Neural crest cell (in vitro differentiated cells): ENCODE data around the gene RANBP17. TPM values are rescaled to one million over a fixed set of nuclear protein-coding genes. Genes with fewer than 3 reads are reported as not detected.
"Not testable (repeated sequence)": the region's sequence is repeated elsewhere in the genome, so short reads cannot be mapped to it uniquely, and the experiment has no call there.

Experiments used
- DNase-seq: peaks from one replicate; pipeline ENCODE4 v3.0.0; 2021; ENCODE audit warnings: low read depth, mixed read lengths, low spot score
- H3K27ac Mint-ChIP-seq: one replicate; pipeline ENCODE4 v1.8.0; 2021; ENCODE audit warnings: mild to moderate bottlenecking, mixed read lengths; ENCODE audit not compliant: unreplicated experiment
- H3K27me3 Mint-ChIP-seq: 2 replicates; pipeline ENCODE4 v1.8.0; 2021; ENCODE audit warnings: low read depth, mild to moderate bottlenecking, mixed read lengths
- H3K36me3 Mint-ChIP-seq: 2 replicates; pipeline ENCODE4 v1.8.0; 2021; ENCODE audit warnings: low read depth, mild to moderate bottlenecking, mixed read lengths
- H3K4me1 Mint-ChIP-seq: 2 replicates; pipeline ENCODE4 v1.8.0; 2021; ENCODE audit warnings: mixed read lengths
- H3K4me3 Mint-ChIP-seq: one replicate; pipeline ENCODE4 v1.8.0; 2021; ENCODE audit warnings: mild to moderate bottlenecking, mixed read lengths
- H3K9me3 Mint-ChIP-seq: 2 replicates; pipeline ENCODE4 v1.8.0; 2021; ENCODE audit warnings: mixed read lengths
- total RNA-seq: library from RNA; stranded (reverse); gene quantifications from 2 replicates; pipeline ENCODE4 v1.2.1, GENCODE V29; 2021
- TF ChIP-seq, protein P1 (sequence below): fragments of 200-600 bp; sonication (generic); conservative IDR thresholded peaks from 2 replicates; pipeline ENCODE4 v1.5.0; 2021; ENCODE audit warnings: antibody characterized with exemption, mild to moderate bottlenecking

Gene RANBP17
- total RNA-seq, 1 donor from 2014 or later: 26.9 TPM

DNA sequence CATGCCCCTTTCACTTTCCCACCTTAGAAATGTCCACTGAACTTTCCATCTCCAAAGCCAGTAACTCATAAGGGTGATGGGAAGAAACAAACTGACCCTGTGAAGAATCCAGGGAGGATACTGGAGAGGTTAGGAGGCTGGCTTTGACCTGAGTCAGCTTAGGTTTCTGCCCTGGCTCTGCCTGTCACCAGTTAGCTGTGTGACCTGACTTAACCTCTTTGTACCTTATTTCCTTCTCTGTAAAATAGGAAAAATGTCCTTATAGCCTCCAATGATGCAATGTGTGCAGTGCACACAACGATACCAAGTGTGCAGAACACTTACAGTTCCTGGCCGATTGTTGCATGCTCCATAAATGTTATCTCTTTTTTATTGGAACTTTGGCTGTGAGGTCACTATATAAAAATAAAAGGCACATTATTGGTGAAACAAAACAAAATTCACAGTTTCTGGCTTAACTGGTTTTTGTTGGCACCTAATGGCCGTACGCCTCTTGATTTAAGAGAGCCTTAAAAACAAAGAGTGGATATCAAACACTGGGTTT lies 40.5 kb upstream of the RANBP17 start:
- no peak overlapping the region for H3K4me3 Mint-ChIP-seq
- TF ChIP-seq, protein P1, sequence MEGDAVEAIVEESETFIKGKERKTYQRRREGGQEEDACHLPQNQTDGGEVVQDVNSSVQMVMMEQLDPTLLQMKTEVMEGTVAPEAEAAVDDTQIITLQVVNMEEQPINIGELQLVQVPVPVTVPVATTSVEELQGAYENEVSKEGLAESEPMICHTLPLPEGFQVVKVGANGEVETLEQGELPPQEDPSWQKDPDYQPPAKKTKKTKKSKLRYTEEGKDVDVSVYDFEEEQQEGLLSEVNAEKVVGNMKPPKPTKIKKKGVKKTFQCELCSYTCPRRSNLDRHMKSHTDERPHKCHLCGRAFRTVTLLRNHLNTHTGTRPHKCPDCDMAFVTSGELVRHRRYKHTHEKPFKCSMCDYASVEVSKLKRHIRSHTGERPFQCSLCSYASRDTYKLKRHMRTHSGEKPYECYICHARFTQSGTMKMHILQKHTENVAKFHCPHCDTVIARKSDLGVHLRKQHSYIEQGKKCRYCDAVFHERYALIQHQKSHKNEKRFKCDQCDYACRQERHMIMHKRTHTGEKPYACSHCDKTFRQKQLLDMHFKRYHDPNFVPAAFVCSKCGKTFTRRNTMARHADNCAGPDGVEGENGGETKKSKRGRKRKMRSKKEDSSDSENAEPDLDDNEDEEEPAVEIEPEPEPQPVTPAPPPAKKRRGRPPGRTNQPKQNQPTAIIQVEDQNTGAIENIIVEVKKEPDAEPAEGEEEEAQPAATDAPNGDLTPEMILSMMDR: no peak
- H3K27me3 Mint-ChIP-seq: peaks cover 2% of the 10 kb centered on the region
- no peaks in the 10 kb centered on the region for H3K4me1 Mint-ChIP-seq
- no peak overlapping the region for H3K27ac Mint-ChIP-seq
- DNase-seq: no peak
- peaks cover 7% of the 10 kb centered on the region for H3K9me3 Mint-ChIP-seq
- H3K36me3 Mint-ChIP-seq: peaks cover 3% of the 10 kb centered on the region

DNA sequence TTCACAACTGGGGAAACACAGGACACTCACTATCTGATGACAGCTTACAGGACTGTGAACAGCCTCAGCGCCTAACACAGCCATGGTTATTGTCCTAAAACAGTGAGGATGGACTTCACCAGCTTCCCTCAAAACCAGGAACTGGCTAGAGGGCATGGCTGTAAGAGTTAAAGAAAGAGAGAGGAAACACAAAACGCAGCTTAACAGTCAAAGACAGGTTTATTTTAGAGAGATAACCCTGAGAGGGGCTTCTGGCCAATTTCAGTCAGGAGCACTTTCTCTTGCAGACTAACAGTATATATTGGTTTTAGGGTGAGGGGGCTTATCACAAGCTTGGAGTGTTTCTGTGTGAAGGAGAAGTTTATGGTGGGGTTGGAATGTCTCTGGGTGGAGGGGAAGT lies 35.7 kb upstream of the RANBP17 start:
- DNase-seq: no peak
- Mint-ChIP-seq H3K9me3 (peaks cover 18% of the 10 kb centered on the region), H3K4me3 (no peak overlapping the region), H3K4me1 (no peaks in the 10 kb centered on the region), H3K36me3 (peaks cover 3% of the 10 kb centered on the region), H3K27me3 (no peaks in the 10 kb centered on the region), H3K27ac (no peak overlapping the region)
- TF ChIP-seq, protein P1: no peak

DNA sequence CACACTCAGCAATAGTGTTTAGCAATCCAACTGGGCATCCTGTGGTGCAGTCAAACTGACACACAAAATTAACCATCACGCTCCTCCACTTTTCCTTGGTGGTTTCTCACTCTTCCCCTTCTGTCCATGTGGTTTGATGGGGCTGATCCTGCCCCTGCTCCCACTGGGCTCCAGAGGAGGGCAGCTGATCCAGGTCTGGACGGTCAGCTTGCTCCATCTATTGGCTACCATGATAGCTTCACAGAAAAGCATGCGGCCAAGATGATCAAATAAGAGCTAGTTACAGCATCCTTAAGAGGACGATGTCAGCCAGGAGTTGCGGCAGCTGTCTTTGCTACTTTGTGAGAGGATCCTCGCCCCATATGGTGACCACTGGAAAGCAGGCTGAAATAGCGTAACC lies 29.6 kb upstream of the RANBP17 start:
- no peak overlapping the region for H3K27ac Mint-ChIP-seq
- H3K27me3 Mint-ChIP-seq: peaks cover 2% of the 10 kb centered on the region
- peaks cover 3% of the 10 kb centered on the region for H3K9me3 Mint-ChIP-seq
- H3K36me3 Mint-ChIP-seq: no peaks in the 10 kb centered on the region
- no peak for DNase-seq
- no peaks in the 10 kb centered on the region for H3K4me1 Mint-ChIP-seq
- no peak overlapping the region for H3K4me3 Mint-ChIP-seq
- TF ChIP-seq, protein P1: no peak

DNA sequence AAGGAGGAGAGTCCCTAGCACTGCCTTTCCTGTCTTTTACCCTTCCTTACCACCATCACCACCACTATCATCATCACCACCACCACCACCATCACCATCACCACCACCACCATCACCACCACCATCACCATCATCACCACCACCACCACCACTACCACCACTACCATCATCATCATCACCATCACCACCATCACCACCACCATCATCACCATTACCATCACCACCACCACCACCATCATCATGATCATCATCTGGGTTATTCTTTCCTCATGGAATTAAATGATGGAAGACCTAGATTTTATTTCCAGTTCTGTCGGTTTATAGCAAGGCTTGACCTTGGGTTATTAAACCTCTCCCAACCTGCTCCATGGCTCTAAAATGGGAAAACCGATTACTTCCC lies 27.8 kb upstream of the RANBP17 start:
- DNase-seq, H3K9me3 Mint-ChIP-seq, H3K27ac Mint-ChIP-seq, H3K4me1 Mint-ChIP-seq, H3K36me3 Mint-ChIP-seq, H3K4me3 Mint-ChIP-seq, H3K27me3 Mint-ChIP-seq: not testable (repeated sequence)

DNA sequence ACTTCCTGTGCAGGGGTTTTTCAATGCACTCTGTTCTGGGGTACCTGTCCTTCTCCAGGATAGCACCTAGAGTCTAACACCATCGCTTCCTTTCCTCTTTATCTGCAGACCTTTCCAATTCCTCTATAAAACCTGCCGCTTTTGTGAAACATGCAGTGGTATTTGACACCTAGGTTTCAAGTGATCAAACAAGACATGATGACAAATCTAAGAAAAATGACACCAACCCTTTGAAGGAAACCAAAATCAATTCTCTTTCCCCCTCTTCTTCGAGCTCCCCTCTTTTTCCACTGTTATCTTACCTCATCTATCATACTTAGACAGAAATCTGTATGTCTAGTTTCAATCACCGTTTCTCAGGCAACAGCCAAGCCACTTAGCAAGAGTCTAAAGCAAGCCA lies 25.6 kb upstream of the RANBP17 start:
- peaks cover 2% of the 10 kb centered on the region for H3K27me3 Mint-ChIP-seq
- no peaks in the 10 kb centered on the region for H3K36me3 Mint-ChIP-seq
- no peak overlapping the region for H3K4me3 Mint-ChIP-seq
- H3K4me1 Mint-ChIP-seq: no peaks in the 10 kb centered on the region
- TF ChIP-seq, protein P1: no peak
- DNase-seq: no peak
- H3K27ac Mint-ChIP-seq: no peak overlapping the region
- no peaks in the 10 kb centered on the region for H3K9me3 Mint-ChIP-seq

DNA sequence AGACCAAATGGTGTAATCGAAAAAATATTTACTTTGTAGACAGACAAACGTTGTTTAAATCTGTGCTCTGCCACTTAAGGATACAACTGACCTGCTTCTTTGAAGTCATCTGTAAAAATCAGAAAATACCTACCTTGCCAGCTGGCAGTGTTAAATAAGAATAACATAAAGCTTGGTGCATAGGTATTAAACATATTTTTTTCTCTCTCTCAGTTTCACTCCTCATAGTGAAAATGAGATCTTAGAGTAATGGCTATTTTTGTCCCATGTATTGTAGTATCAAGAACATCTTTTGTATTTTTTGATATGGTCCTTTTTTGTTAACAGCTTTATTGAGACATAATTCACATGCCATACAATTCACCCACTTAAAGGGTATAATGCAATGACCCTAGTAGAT lies 17.9 kb upstream of the RANBP17 start:
- H3K9me3 Mint-ChIP-seq: peaks cover 4% of the 10 kb centered on the region
- H3K4me1 Mint-ChIP-seq: peaks cover 5% of the 10 kb centered on the region
- H3K4me3 Mint-ChIP-seq: no peak overlapping the region
- DNase-seq: no peak
- no peaks in the 10 kb centered on the region for H3K27me3 Mint-ChIP-seq
- H3K36me3 Mint-ChIP-seq: no peaks in the 10 kb centered on the region
- TF ChIP-seq, protein P1: no peak
- no peak overlapping the region for H3K27ac Mint-ChIP-seq
